Left ventricle myocardium inferior (tissue), 1 donor: Measurements from ENCODE around the gene ACACA. TPM values are rescaled to one million over a fixed set of nuclear protein-coding genes. Genes with fewer than 3 reads are reported as not detected.

Experiments
- DNase-seq: peaks from one replicate; pipeline ENCODE4 v3.0.0-alpha.2; 2020
- H3K27ac ChIP-seq: fragments of 200-600 bp; replicated peaks from 2 replicates; pipeline ENCODE4 v1.8.0; 2021
- H3K27me3 ChIP-seq: fragments of 200-600 bp; 2 replicates; pipeline ENCODE4 v1.8.0; 2021; ENCODE audit warnings: low read depth
- H3K36me3 ChIP-seq: fragments of 200-600 bp; 2 replicates; pipeline ENCODE4 v1.8.0; 2021
- H3K4me1 ChIP-seq: fragments of 200-600 bp; 2 replicates; pipeline ENCODE4 v1.8.0; 2021
- H3K4me3 ChIP-seq: fragments of 200-600 bp; 2 replicates; pipeline ENCODE4 v1.8.0; 2021; ENCODE audit warnings: mild to moderate bottlenecking, moderate library complexity
- H3K9me3 ChIP-seq: fragments of 200-600 bp; replicated peaks from 2 replicates; pipeline ENCODE4 v1.8.0; 2021
- CTCF ChIP-seq: fragments of 200-600 bp; IDR thresholded peaks from 2 replicates; pipeline ENCODE4 v1.8.0; 2021; ENCODE audit warnings: antibody characterized with exemption, mild to moderate bottlenecking, borderline replicate concordance
- intact Hi-C: fragments of 100-400 bp; cut with micrococcal nuclease; formaldehyde crosslinking; loops from one replicate; pipeline ENCODE4 v1.11.0; 2022
- total RNA-seq: library from RNA; stranded (reverse); fragmentation: NEBNext Ultra II Directional; extraction: Animal tissue kit (Norgen Biotek cat#: 25700); gene quantifications from one replicate; pipeline ENCODE4 v1.2.1, GENCODE V29; 2021
- donor health status: DM: no; HTN: yes; CAD: no; lungs with severe emphysema.

The ACACA gene
- total RNA-seq, 1 donor from 2014 or later, result 16.2 TPM

- peaks cover 28% of the 10 kb centered on the region for H3K36me3 ChIP-seq
- no peaks in the 10 kb centered on the region for H3K27me3 ChIP-seq
- H3K4me3 ChIP-seq, result no peak overlapping the region
- H3K27ac ChIP-seq, result no peak overlapping the region
- intact Hi-C loops, result no loop called here
- no peaks in the 10 kb centered on the region for H3K9me3 ChIP-seq
- DNase-seq, result no peak
- TF ChIP-seq CTCF, result no peak
- H3K4me1 ChIP-seq, result no peaks in the 10 kb centered on the region
Measured at GRCh38 chr17:37052450-37052849, 354.2 kb downstream of the ACACA start.

GRCh38 chr17:37051833-37052232 is 354.8 kb downstream of the ACACA start:
- Histone ChIP-seq H3K36me3 (peaks cover 24% of the 10 kb centered on the region), H3K27me3 (no peaks in the 10 kb centered on the region), H3K4me3 (no peak overlapping the region), H3K27ac (no peak overlapping the region), H3K4me1 (no peaks in the 10 kb centered on the region), H3K9me3 (no peaks in the 10 kb centered on the region)
- DNase-seq, result no peak
- intact Hi-C loops, result no loop called here
- TF ChIP-seq CTCF, result no peak

DNA sequence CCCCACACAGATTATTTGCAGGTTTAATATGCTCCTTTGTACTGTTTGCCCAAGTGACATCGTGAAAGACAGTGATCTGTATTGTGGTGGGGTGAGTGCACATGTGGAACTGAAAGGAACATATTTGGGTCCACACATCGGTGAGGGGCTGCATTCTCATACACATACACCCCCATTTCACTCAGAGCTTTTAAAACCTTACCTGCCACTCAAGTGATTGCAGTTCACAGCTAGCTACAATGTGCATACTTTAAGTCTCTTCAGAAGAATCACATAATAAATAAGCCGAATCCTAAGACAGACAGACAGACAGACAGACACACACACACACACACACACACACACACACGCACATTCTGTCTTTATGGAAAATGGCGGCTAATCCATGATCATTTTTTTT is 355.3 kb downstream of the ACACA start:
- Histone ChIP-seq H3K4me1 (no peaks in the 10 kb centered on the region), H3K4me3 (no peak overlapping the region), H3K27me3 (no peaks in the 10 kb centered on the region), H3K27ac (no peak overlapping the region), H3K36me3 (peaks cover 20% of the 10 kb centered on the region), H3K9me3 (no peaks in the 10 kb centered on the region)
- intact Hi-C loops, result no loop called here
- DNase-seq, result no peak
- no peak for TF ChIP-seq CTCF

- no peak for DNase-seq
- Histone ChIP-seq H3K36me3 (peaks cover 19% of the 10 kb centered on the region), H3K9me3 (no peaks in the 10 kb centered on the region), H3K27ac (no peak overlapping the region), H3K4me1 (no peaks in the 10 kb centered on the region), H3K27me3 (no peaks in the 10 kb centered on the region), H3K4me3 (no peak overlapping the region)
- no peak for TF ChIP-seq CTCF
- intact Hi-C loops, result no loop called here
Measured at GRCh38 chr17:37050920-37051319, 355.7 kb downstream of the ACACA start.

- Histone ChIP-seq H3K9me3 (no peaks in the 10 kb centered on the region), H3K27me3 (no peaks in the 10 kb centered on the region), H3K27ac (no peak overlapping the region), H3K4me3 (no peak overlapping the region), H3K4me1 (no peaks in the 10 kb centered on the region), H3K36me3 (peaks cover 12% of the 10 kb centered on the region)
- intact Hi-C loops, result loop anchor here (10.0 kb wide), 1 partner anchor 424 kb away; no protein-coding TSS in a partner anchor
- no peak for DNase-seq
- TF ChIP-seq CTCF, result no peak
Measured at GRCh38 chr17:37048811-37049210, 357.8 kb downstream of the ACACA start.
